MM.1S (cell line): Measurements from ENCODE around the gene DNAH8.

Source experiments
- DNase-seq: peaks from one replicate; pipeline ENCODE4 v3.0.0-alpha.2; 2015
- H2AFZ ChIP-seq: fragments of 300-600 bp; sonication (generic); 2 replicates; pipeline ENCODE4 v1.6.0; 2016; ENCODE audit warnings: antibody characterized with exemption, low read length
- H3F3A ChIP-seq: fragments of 300-600 bp; sonication (generic); 2 replicates; pipeline ENCODE4 v1.6.1; 2016; ENCODE audit warnings: mild to moderate bottlenecking, antibody characterized with exemption, low read length, moderate library complexity, mixed read lengths; ENCODE audit not compliant: insufficient read depth
- H3K27ac ChIP-seq: fragments of 300-600 bp; sonication (generic); 2 replicates; pipeline ENCODE4 v1.5.1; 2016; ENCODE audit warnings: mild to moderate bottlenecking, low read length
- H3K27me3 ChIP-seq: fragments of 300-600 bp; sonication (generic); replicated peaks from 2 replicates; pipeline ENCODE4 v1.6.0; 2016; ENCODE audit warnings: low read length; ENCODE audit not compliant: insufficient read depth
- H3K36me3 ChIP-seq: fragments of 300-600 bp; sonication (generic); replicated peaks from 2 replicates; pipeline ENCODE4 v1.6.1; 2016; ENCODE audit warnings: mild to moderate bottlenecking, low read length, mixed read lengths; ENCODE audit not compliant: insufficient read depth
- H3K4me1 ChIP-seq: fragments of 300-600 bp; sonication (generic); 2 replicates; pipeline ENCODE4 v1.6.1; 2016; ENCODE audit warnings: low read length, mixed read lengths
- H3K4me2 ChIP-seq: fragments of 300-600 bp; sonication (generic); 2 replicates; pipeline ENCODE4 v1.6.0; 2016; ENCODE audit warnings: low read depth, low read length
- H3K4me3 ChIP-seq: fragments of 300-600 bp; sonication (generic); 2 replicates; pipeline ENCODE4 v1.5.1; 2016; ENCODE audit warnings: low read length, mixed read lengths
- H3K79me2 ChIP-seq: fragments of 300-600 bp; sonication (generic); 2 replicates; pipeline ENCODE4 v1.6.1; 2016; ENCODE audit warnings: mixed run types, low read length, mixed read lengths
- H3K9ac ChIP-seq: fragments of 300-600 bp; sonication (generic); 2 replicates; pipeline ENCODE4 v1.6.1; 2016; ENCODE audit warnings: low read length, mixed read lengths
- H3K9me2 ChIP-seq: fragments of 300-600 bp; sonication (generic); replicated peaks from 2 replicates; pipeline ENCODE4 v1.6.1; 2016; ENCODE audit warnings: mild to moderate bottlenecking, low read length, mixed read lengths; ENCODE audit not compliant: insufficient read depth
- H3K9me3 ChIP-seq: fragments of 300-600 bp; sonication (generic); replicated peaks from 2 replicates; pipeline ENCODE4 v1.6.1; 2016; ENCODE audit warnings: mild to moderate bottlenecking, low read length, mixed read lengths; ENCODE audit not compliant: insufficient read depth
- H4K20me1 ChIP-seq: fragments of 300-600 bp; sonication (generic); 2 replicates; pipeline ENCODE4 v1.6.1; 2016; ENCODE audit warnings: mild to moderate bottlenecking, low read length, moderate library complexity, mixed read lengths; ENCODE audit not compliant: insufficient read depth
- EZH2 ChIP-seq: fragments of 300-600 bp; sonication (generic); optimal IDR thresholded peaks from 2 replicates; pipeline ENCODE3; 2017; ENCODE audit warnings: low read depth, mild to moderate bottlenecking, antibody characterized with exemption, low read length, mixed read lengths
- EZH2phosphoT487 ChIP-seq: fragments of 300-600 bp; sonication (generic); IDR thresholded peaks from 2 replicates; pipeline ENCODE4 v1.6.1; 2018; ENCODE audit warnings: antibody characterized with exemption, low read length
- TF ChIP-seq, protein P1 (sequence below): fragments of 300-600 bp; sonication (generic); IDR thresholded peaks from 2 replicates; pipeline ENCODE4 v1.5.1; 2016; ENCODE audit warnings: antibody characterized with exemption, low read length, mixed read lengths

The DNAH8 gene, protein sequence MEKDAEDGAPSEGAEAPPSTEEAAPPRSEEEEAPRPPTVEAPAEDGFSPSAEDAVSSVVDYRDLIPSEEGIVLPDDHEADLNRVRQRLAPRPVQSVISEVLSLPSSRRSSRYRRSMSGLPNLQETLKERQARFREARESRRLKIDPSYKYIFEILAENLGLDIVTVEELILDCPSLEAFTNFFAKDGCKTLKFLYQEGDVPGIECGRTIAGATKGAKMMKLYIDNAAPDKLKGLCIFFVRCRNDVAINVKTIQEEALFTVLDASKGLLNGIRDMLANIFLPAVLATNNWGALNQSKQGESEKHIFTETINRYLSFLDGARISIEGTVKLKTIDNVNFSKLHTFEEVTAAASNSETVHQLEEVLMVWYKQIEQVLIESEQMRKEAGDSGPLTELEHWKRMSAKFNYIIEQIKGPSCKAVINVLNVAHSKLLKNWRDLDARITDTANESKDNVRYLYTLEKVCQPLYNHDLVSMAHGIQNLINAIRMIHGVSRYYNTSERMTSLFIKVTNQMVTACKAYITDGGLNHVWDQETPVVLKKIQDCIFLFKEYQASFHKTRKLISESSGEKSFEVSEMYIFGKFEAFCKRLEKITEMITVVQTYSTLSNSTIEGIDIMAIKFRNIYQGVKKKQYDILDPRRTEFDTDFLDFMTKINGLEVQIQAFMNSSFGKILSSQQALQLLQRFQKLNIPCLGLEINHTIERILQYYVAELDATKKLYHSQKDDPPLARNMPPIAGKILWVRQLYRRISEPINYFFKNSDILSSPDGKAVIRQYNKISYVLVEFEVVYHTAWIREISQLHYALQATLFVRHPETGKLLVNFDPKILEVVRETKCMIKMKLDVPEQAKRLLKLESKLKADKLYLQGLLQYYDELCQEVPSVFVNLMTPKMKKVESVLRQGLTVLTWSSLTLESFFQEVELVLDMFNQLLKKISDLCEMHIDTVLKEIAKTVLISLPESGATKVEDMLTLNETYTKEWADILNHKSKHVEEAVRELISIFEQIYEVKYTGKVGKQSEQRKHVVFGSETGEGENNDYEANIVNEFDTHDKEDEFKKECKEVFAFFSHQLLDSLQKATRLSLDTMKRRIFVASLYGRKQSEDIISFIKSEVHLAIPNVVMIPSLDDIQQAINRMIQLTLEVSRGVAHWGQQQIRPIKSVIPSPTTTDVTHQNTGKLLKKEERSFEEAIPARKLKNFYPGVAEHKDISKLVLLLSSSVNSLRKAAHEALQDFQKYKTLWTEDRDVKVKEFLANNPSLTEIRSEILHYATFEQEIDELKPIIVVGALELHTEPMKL (N-terminal part only)

DNA sequence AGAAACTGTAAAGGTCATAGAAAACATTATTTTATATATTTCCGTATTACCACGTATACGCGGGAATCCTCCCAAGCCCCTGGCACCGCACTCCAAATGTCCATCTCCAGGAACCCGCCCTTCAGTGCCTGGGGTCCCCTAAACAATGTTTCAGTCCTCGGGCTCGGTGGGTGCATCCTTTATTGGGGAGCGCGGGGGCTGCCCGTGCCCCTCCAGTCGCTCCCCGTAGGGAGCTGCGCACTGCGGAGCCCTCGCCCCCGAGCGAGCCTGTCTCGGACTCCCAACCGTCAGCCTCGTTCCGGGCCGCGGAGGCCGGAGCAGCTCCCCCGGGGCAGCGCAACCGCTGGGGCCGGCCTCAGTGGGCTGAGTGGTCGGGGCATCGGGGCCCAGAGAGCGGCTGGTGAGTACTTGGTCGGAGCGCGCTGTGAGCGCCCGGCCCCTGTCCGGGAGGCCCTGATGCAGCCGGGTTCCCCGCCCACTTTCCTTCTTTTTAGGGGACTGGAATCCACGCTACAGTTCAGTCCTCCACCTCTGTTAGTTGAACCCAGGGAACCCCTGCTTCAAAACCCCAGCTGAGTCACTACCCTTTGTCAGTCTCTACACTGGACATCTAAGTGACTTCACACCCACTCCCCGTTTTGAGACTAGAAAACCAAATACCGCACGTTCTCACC, at the start of gene DNAH8:
Gene DNAH8 (plus strand): TSS at position 296 of the 674 bp plus-strand sequence. CDS start 7,499 bp downstream, outside the sequence.
- no peaks in the 10 kb centered on the region for H3K9me2 ChIP-seq
- no peak within 1 kb of the TSS for H2AFZ ChIP-seq
- no peak within 1 kb of the TSS for H3K4me3 ChIP-seq
- H3K9ac ChIP-seq, result no peak within 1 kb of the TSS
- H3K79me2 ChIP-seq, result no peaks in the 10 kb centered on the region
- no peak within 1 kb of the TSS for H3K27ac ChIP-seq
- H3K9me3 ChIP-seq, result no peaks in the 10 kb centered on the region
- H3F3A ChIP-seq, result no peaks in the 10 kb centered on the region
- no peaks in the 10 kb centered on the region for H4K20me1 ChIP-seq
- no peak within 1 kb of the TSS for H3K4me2 ChIP-seq
- peaks cover 9% of the 10 kb centered on the region; the same call in 1 of the 2 replicates for H3K4me1 ChIP-seq
- no peak for DNase-seq
- TF ChIP-seq EZH2, result no peak
- no peaks in the 10 kb centered on the region for H3K27me3 ChIP-seq
- no peaks in the 10 kb centered on the region for H3K36me3 ChIP-seq

DNA sequence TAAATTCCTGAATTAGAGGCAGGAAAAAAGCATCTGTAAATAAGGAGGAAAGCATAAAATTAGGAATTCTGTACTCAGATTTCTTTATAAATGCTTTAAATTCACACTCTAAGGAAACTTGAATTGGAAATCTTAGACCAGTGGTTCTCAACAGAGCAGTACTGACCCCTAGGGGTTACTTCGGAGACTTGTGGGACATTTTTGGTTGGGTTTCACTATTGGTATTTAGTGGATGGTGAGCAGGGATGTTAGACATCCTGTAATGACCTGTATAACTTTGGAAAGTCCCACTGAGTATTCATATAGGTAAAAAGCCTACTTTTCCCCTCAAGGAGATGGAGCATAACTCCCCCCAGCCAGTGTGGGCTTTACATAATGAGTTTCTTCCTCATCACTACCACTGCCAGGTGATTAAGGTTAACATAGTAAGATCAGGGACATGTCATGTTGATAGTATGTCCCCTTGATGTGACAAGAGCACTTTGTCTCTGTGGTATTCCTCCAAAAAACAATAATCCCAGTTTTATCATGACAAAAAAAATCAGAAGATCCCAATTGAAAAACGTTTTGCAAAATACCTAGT, 43.1 kb upstream of the DNAH8 start:
- Histone ChIP-seq H3K79me2 (no peaks in the 10 kb centered on the region), H3K9ac (no peak overlapping the region), H3K27ac (no peak overlapping the region), H3K36me3 (no peaks in the 10 kb centered on the region), H2AFZ (no peak overlapping the region), H3K27me3 (no peaks in the 10 kb centered on the region), H3K4me2 (no peak overlapping the region), H4K20me1 (no peaks in the 10 kb centered on the region), H3F3A (peaks cover 12% of the 10 kb centered on the region), H3K9me2 (no peaks in the 10 kb centered on the region), H3K9me3 (no peaks in the 10 kb centered on the region), H3K4me1 (peaks cover 13% of the 10 kb centered on the region), H3K4me3 (no peak overlapping the region)
- TF ChIP-seq EZH2phosphoT487, result no peak
- TF ChIP-seq, protein P1, sequence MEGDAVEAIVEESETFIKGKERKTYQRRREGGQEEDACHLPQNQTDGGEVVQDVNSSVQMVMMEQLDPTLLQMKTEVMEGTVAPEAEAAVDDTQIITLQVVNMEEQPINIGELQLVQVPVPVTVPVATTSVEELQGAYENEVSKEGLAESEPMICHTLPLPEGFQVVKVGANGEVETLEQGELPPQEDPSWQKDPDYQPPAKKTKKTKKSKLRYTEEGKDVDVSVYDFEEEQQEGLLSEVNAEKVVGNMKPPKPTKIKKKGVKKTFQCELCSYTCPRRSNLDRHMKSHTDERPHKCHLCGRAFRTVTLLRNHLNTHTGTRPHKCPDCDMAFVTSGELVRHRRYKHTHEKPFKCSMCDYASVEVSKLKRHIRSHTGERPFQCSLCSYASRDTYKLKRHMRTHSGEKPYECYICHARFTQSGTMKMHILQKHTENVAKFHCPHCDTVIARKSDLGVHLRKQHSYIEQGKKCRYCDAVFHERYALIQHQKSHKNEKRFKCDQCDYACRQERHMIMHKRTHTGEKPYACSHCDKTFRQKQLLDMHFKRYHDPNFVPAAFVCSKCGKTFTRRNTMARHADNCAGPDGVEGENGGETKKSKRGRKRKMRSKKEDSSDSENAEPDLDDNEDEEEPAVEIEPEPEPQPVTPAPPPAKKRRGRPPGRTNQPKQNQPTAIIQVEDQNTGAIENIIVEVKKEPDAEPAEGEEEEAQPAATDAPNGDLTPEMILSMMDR, result peak; percentile 80
- TF ChIP-seq EZH2, result no peak
- DNase-seq, result peak; percentile 61

DNA sequence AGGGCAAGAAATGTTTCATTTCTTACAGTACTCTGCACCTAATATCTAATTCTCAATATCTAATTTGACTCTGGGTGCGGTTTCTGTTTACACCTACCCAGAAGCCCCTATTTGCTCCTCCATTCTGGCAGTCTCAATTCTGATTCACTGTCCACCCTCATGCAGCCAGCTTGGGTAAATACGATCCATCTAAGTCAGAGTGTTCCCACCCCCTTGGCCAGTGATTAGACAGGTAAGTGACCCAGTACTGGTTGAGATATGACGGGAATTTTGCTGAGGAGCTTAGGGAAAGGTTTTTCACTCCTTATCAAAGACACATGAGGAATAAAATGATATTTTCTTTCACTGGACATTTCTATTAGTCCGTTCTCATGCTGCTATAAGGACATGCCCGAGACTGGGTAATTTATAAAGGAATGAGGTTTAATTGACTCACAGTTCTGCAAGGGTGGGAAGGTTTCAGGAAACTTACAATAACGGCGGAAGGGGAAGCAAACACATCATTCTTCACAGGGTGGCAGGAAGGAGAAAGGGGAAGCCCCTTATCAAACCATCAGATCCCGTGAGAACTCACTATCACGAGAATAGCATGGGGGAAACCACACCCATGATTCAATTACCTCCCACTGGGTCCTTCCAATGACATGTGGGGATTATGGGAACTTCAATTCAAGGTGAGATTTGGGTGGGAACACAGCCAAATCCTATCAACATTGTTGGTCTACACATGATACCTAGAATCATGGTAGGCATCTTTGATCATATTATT, 41.5 kb upstream of the DNAH8 start:
- DNase-seq, result no peak

More for the DNA sequence above, 41.5 kb upstream of the DNAH8 start:
- H3K4me1 ChIP-seq, result peaks cover 27% of the 10 kb centered on the region
- no peaks in the 10 kb centered on the region for H3K36me3 ChIP-seq
- H3F3A ChIP-seq, result peaks cover 23% of the 10 kb centered on the region
- H3K27ac ChIP-seq, result no peak overlapping the region
- no peak overlapping the region for H3K4me3 ChIP-seq
- H3K4me2 ChIP-seq, result no peak overlapping the region
- no peak overlapping the region for H2AFZ ChIP-seq
- no peaks in the 10 kb centered on the region for H4K20me1 ChIP-seq
- TF ChIP-seq EZH2 (no peak), EZH2phosphoT487 (no peak)
- TF ChIP-seq, protein P1, result no peak
- no peaks in the 10 kb centered on the region for H3K27me3 ChIP-seq
- no peak overlapping the region for H3K9ac ChIP-seq
- no peaks in the 10 kb centered on the region for H3K79me2 ChIP-seq
- no peaks in the 10 kb centered on the region for H3K9me2 ChIP-seq
- no peaks in the 10 kb centered on the region for H3K9me3 ChIP-seq
